AG09309 (cell line): ENCODE measurements around the gene HSP90AA1.
"Not testable (repeated sequence)": the region's sequence is repeated elsewhere in the genome, so short reads cannot be mapped to it uniquely, and the experiment has no call there.

Experiments
- DNase-seq: peaks from one replicate; pipeline ENCODE4 v3.0.0-alpha.2; 2010; ENCODE audit warnings: low read depth
- H3K4me3 ChIP-seq: 2 replicates; pipeline ENCODE4 v1.5.1; 2011; ENCODE audit warnings: mild to moderate bottlenecking, low read depth, low read length, moderate library complexity; ENCODE audit not compliant: control insufficient read depth
- CTCF ChIP-seq: IDR thresholded peaks from 2 replicates; pipeline ENCODE4 v1.5.1; 2011; ENCODE audit warnings: mild to moderate bottlenecking, low read depth, low read length, inconsistent platforms; ENCODE audit not compliant: insufficient read depth, control insufficient read depth; ENCODE audit errors: missing control alignments

The HSP90AA1 gene

GRCh38 chr14:102121567-102121966 lies 34.7 kb upstream of the HSP90AA1 start:
- no peak for DNase-seq
- TF ChIP-seq CTCF = no peak
- H3K4me3 ChIP-seq = no peak overlapping the region

GRCh38 chr14:102120888-102121287 lies 34.0 kb upstream of the HSP90AA1 start:
- TF ChIP-seq CTCF = no peak
- no peak for DNase-seq
- no peak overlapping the region for H3K4me3 ChIP-seq

DNA sequence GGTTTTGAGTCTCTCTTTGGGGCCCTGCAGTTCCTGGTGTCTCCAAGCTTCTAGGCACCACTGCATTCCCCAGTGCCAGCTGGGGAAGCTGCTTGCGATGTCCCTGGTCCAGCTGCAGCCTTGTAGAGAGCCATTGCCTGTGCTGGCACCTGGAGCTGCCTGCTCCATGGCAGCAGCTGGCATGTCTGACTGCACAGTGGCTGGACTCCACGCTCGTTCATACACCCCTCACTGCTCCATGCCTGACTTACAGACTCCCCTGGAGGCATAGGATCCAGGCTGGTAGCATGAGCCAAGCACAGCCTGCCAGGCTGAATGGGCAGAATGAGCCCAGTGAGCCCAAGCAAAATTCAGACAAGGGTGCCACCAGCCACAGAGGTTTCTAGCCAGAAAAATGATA lies 31.0 kb upstream of the HSP90AA1 start:
- no peak overlapping the region for H3K4me3 ChIP-seq
- TF ChIP-seq CTCF = no peak
- DNase-seq = no peak

- no peak overlapping the region for H3K4me3 ChIP-seq
- no peak for DNase-seq
- no peak for TF ChIP-seq CTCF
These were observed 29.7 kb upstream of the HSP90AA1 start for GRCh38 chr14:102116361-102117180.

DNA sequence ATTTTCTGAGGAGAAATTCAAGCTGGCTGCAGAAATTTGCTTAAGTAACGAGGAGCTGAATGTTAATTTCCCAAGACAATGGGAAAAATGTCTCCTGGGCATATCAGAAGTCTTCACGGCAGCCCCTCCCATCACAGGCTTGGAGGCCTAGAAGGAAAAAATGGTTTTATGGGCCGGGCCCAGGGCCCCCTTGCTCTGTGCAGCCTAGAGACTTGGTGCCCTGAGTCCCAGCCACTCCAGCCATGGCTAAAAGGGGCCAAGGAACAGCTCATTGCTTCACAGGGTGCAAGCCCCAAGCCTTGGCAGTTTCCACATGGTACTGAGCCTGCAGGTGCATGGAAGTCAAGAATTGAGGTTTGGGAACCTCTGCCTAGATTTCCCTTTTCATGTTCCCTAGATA lies 24.3 kb upstream of the HSP90AA1 start:
- no peak overlapping the region for H3K4me3 ChIP-seq
- DNase-seq = no peak
- TF ChIP-seq CTCF = no peak

DNA sequence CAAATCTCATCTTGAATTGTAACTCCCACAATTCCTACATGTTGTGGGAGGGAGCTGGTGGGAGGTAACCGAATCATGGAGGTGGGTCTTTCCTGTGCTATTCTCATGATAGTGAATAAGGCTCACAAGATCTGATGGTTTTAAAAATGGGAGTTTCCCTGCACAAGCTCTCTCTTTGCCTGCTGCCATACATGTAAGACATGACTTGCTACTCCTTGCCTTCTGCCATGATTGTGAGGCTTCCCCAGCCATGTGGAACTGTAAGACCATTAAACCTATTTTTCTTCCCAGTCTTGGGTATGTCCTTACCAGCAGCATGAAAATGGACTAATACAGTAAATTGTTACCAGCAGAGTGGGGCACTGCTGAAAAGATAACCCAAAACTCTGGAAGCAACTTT lies 22.5 kb upstream of the HSP90AA1 start:
- not testable (repeated sequence) for DNase-seq, H3K4me3 ChIP-seq

DNA sequence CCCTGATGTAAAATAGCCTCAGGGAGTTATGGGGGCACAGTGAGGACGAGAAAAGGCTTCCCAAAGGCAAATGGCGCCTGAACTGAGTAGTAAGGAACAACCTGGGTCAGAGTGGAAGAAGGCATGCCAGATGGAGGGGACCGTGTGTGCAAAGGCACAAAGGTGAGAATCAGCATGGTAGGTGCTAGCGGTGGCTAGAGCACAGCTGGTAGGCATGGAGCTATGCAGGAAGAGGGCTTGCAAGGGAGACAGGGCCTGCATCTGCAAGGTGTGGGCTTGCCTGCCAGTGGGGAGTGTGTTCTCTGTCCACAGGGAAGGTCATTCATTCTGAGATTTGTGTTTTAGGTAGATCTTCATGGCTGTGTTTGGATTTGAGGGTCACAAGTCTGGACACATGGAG lies 18.5 kb upstream of the HSP90AA1 start:
- no peak for TF ChIP-seq CTCF
- DNase-seq = no peak
- H3K4me3 ChIP-seq = no peak overlapping the region
